Karpas-422 (cell line): Measurements from ENCODE around the gene MORN4. TPM values are rescaled to one million over a fixed set of nuclear protein-coding genes. Genes with fewer than 3 reads are reported as not detected.

Source experiments
- DNase-seq: peaks from one replicate; pipeline ENCODE4 v3.0.0-alpha.2; 2015
- H2AFZ ChIP-seq: fragments of 200-600 bp; sonication (generic); 2 replicates; pipeline ENCODE4 v1.6.1; 2014; ENCODE audit warnings: antibody characterized with exemption, low read length, mixed read lengths
- H3K27ac ChIP-seq: fragments of 200-600 bp; sonication (generic); 2 replicates; pipeline ENCODE4 v1.5.1; 2014; ENCODE audit warnings: mild to moderate bottlenecking, low read length, moderate library complexity
- H3K27me3 ChIP-seq: fragments of 200-600 bp; sonication (generic); 2 replicates; pipeline ENCODE4 v1.6.1; 2014; ENCODE audit warnings: low read length, mixed read lengths
- H3K36me3 ChIP-seq: fragments of 200-600 bp; sonication (generic); 2 replicates; pipeline ENCODE4 v1.6.1; 2014; ENCODE audit warnings: low read length, mixed read lengths; ENCODE audit not compliant: insufficient read depth
- H3K4me1 ChIP-seq: fragments of 200-600 bp; sonication (generic); 2 replicates; pipeline ENCODE4 v1.6.1; 2014; ENCODE audit warnings: mild to moderate bottlenecking, low read length, mixed read lengths
- H3K4me2 ChIP-seq: fragments of 200-600 bp; sonication (generic); 2 replicates; pipeline ENCODE4 v1.6.1; 2014; ENCODE audit warnings: low read length, low read depth, mild to moderate bottlenecking; ENCODE audit not compliant: poor library complexity, severe bottlenecking
- H3K4me3 ChIP-seq: fragments of 200-600 bp; sonication (generic); 2 replicates; pipeline ENCODE4 v1.5.1; 2014; ENCODE audit warnings: mild to moderate bottlenecking, antibody characterized with exemption, low read length, mixed read lengths
- H3K79me2 ChIP-seq: fragments of 200-600 bp; sonication (generic); 2 replicates; pipeline ENCODE4 v1.6.1; 2014; ENCODE audit warnings: mild to moderate bottlenecking, low read length, mixed read lengths
- H3K9ac ChIP-seq: fragments of 200-600 bp; sonication (generic); 2 replicates; pipeline ENCODE4 v1.6.0; 2014; ENCODE audit warnings: low read length
- H3K9me2 ChIP-seq: fragments of 200-600 bp; sonication (generic), shearing (Covaris generic); replicated peaks from 2 replicates; pipeline ENCODE4 v1.6.0; 2014; ENCODE audit warnings: mild to moderate bottlenecking, low read length, moderate library complexity; ENCODE audit not compliant: insufficient read depth
- H3K9me3 ChIP-seq: fragments of 300-700, 200-600 bp; sonication (generic); 2 replicates; pipeline ENCODE4 v1.6.1; 2014; ENCODE audit warnings: low read length, mixed read lengths
- H4K20me1 ChIP-seq: fragments of 200-600 bp; sonication (generic); 2 replicates; pipeline ENCODE4 v1.6.1; 2014; ENCODE audit warnings: mild to moderate bottlenecking, antibody characterized with exemption, low read length, low read depth; ENCODE audit not compliant: insufficient read depth
- total RNA-seq: library from RNA; depleted of rRNA; stranded (reverse); fragments of >200 nt; shearing (Covaris generic); gene quantifications from 2 replicates; pipeline ENCODE4 v1.2.3, GENCODE V29; 2014; ENCODE audit warnings: low replicate concordance; rRNA removed

MORN4 gene
- total RNA-seq: not detected in 2 replicates

GRCh38 chr10:97632949-97633884, at the start of gene MORN4:
Gene MORN4, minus strand, starts transcription at chr10:97633500. Its CDS starts 13,847 bp downstream, at chr10:97619653.
- no peak for DNase-seq
- H3K9ac ChIP-seq: no peak within 1 kb of the TSS
- no peaks in the 10 kb centered on the region for H3K36me3 ChIP-seq
- no peaks in the 10 kb centered on the region for H3K27me3 ChIP-seq
- H2AFZ ChIP-seq: no peak within 1 kb of the TSS
- no peak within 1 kb of the TSS for H3K27ac ChIP-seq
- H3K9me3 ChIP-seq: no peaks in the 10 kb centered on the region
- H3K9me2 ChIP-seq: no peaks in the 10 kb centered on the region
- no peak within 1 kb of the TSS for H3K4me2 ChIP-seq
- no peaks in the 10 kb centered on the region for H3K4me1 ChIP-seq
- no peaks in the 10 kb centered on the region for H3K79me2 ChIP-seq
- no peak within 1 kb of the TSS for H3K4me3 ChIP-seq
- H4K20me1 ChIP-seq: no peaks in the 10 kb centered on the region

GRCh38 chr10:97682042-97682441, 48.7 kb upstream of the MORN4 start:
- no peak for DNase-seq
- no peak overlapping the region for H3K4me3 ChIP-seq
- H3K4me1 ChIP-seq: peaks cover 7% of the 10 kb centered on the region
- no peak overlapping the region for H3K4me2 ChIP-seq
- H3K27ac ChIP-seq: no peak overlapping the region
- no peak overlapping the region for H3K9ac ChIP-seq
- H3K36me3 ChIP-seq: no peaks in the 10 kb centered on the region
- H2AFZ ChIP-seq: no peak overlapping the region
- H3K79me2 ChIP-seq: no peaks in the 10 kb centered on the region
- no peaks in the 10 kb centered on the region for H4K20me1 ChIP-seq
- H3K9me3 ChIP-seq: no peaks in the 10 kb centered on the region
- no peaks in the 10 kb centered on the region for H3K9me2 ChIP-seq
- no peaks in the 10 kb centered on the region for H3K27me3 ChIP-seq

GRCh38 chr10:97679594-97679993, 46.3 kb upstream of the MORN4 start:
- no peaks in the 10 kb centered on the region for H4K20me1 ChIP-seq
- no peak overlapping the region for H2AFZ ChIP-seq
- H3K36me3 ChIP-seq: no peaks in the 10 kb centered on the region
- H3K9me2 ChIP-seq: no peaks in the 10 kb centered on the region
- no peaks in the 10 kb centered on the region for H3K9me3 ChIP-seq
- no peak overlapping the region for H3K4me3 ChIP-seq
- H3K27me3 ChIP-seq: no peaks in the 10 kb centered on the region
- no peak for DNase-seq
- peaks cover 7% of the 10 kb centered on the region for H3K4me1 ChIP-seq
- no peak overlapping the region for H3K27ac ChIP-seq
- no peaks in the 10 kb centered on the region for H3K79me2 ChIP-seq
- no peak overlapping the region for H3K4me2 ChIP-seq
- no peak overlapping the region for H3K9ac ChIP-seq

DNA sequence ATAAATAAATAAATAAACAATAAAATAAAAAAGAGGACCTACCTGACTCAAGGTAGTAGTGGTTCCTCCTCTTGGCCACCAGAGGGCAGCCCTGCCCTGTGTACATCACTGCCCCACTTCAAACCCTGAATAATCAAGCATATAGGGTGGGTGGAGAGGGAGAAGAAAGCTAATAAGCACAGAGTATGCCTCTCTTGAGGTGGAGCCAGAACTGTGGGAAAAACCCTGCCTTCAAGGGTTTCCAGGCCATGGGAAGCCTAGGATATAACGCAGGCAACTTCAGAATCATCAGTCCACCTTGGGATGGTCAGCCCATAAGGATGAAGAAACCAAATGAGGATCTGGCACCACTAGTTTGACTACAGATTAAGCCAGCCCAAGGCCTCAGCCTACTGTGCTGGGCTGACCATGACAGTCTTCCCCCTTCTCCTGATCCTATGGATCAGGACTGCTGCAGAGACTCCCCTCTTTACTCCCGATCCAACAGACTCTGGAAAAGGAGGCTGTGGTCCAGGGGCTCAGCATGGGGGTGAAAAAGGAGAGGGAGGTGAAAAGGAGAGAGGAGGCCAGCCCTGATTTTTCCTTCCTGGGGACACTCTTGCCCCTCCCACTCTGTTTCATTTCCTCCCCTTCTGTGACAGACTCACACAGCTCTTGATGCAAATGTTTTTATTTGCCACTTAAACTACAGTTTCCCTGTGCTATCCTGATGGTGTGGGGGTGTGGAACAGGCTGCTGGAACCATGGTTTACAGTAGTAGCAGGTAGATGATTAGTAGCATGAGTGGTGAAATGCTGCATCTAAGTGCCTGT, 43.7 kb upstream of the MORN4 start:
- H3K4me2 ChIP-seq: no peak overlapping the region
- no peak overlapping the region for H3K9ac ChIP-seq

GRCh38 chr10:97675222-97675621, 41.9 kb upstream of the MORN4 start:
- H3K9me3 ChIP-seq: no peaks in the 10 kb centered on the region
- no peaks in the 10 kb centered on the region for H3K79me2 ChIP-seq
- H3K9ac ChIP-seq: no peak overlapping the region
- H3K4me3 ChIP-seq: no peak overlapping the region
- no peak for DNase-seq
- H3K27ac ChIP-seq: no peak overlapping the region
- no peaks in the 10 kb centered on the region for H3K36me3 ChIP-seq
- H2AFZ ChIP-seq: no peak overlapping the region
- no peaks in the 10 kb centered on the region for H3K27me3 ChIP-seq
- no peak overlapping the region for H3K4me2 ChIP-seq
- no peaks in the 10 kb centered on the region for H4K20me1 ChIP-seq
- peaks cover 7% of the 10 kb centered on the region for H3K4me1 ChIP-seq
- no peaks in the 10 kb centered on the region for H3K9me2 ChIP-seq

More for the DNA sequence above, 43.7 kb upstream of the MORN4 start:
- no peaks in the 10 kb centered on the region for H3K9me2 ChIP-seq
- H3K36me3 ChIP-seq: no peaks in the 10 kb centered on the region
- no peaks in the 10 kb centered on the region for H4K20me1 ChIP-seq
- H3K79me2 ChIP-seq: no peaks in the 10 kb centered on the region
- peaks cover 7% of the 10 kb centered on the region for H3K4me1 ChIP-seq
- no peak overlapping the region for H3K4me3 ChIP-seq
- no peaks in the 10 kb centered on the region for H3K9me3 ChIP-seq
- no peak overlapping the region for H3K27ac ChIP-seq
- no peak overlapping the region for H2AFZ ChIP-seq
- DNase-seq: peak; percentile 64
- H3K27me3 ChIP-seq: no peaks in the 10 kb centered on the region

GRCh38 chr10:97673736-97674525, 40.6 kb upstream of the MORN4 start:
- no peak for DNase-seq

DNA sequence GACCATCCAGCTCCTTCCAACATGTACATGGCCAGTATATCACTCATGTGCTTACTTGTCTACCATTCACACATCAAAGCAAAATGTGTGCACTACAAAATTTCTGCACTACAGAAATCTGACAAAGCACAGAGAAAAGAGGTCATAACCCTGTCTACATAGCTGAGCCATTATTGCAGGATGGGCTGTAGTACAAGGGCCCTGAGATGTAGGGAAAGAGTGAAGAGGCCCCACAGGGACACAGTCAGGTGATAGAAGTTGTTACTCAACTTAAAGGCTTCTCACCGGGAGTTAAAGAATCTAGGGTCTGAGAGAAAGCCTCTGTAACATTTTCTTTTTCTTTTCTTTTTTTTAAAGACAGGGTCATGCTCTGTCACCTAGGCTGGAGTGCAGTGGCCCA, 36.3 kb upstream of the MORN4 start:
- H3K27me3 ChIP-seq: no peaks in the 10 kb centered on the region
- no peak overlapping the region for H3K4me3 ChIP-seq
- no peaks in the 10 kb centered on the region for H3K9me3 ChIP-seq
- H4K20me1 ChIP-seq: no peaks in the 10 kb centered on the region
- DNase-seq: no peak
- no peaks in the 10 kb centered on the region for H3K79me2 ChIP-seq
- no peaks in the 10 kb centered on the region for H3K36me3 ChIP-seq
- no peaks in the 10 kb centered on the region for H3K9me2 ChIP-seq
- no peak overlapping the region for H3K27ac ChIP-seq
- H3K4me2 ChIP-seq: no peak overlapping the region
- no peaks in the 10 kb centered on the region for H3K4me1 ChIP-seq
- no peak overlapping the region for H3K9ac ChIP-seq
- H2AFZ ChIP-seq: no peak overlapping the region

More at GRCh38 chr10:97673736-97674525, 40.6 kb upstream of the MORN4 start:
- no peaks in the 10 kb centered on the region for H3K79me2 ChIP-seq
- H3K4me2 ChIP-seq: no peak overlapping the region
- no peak overlapping the region for H3K9ac ChIP-seq
- H3K36me3 ChIP-seq: no peaks in the 10 kb centered on the region
- no peaks in the 10 kb centered on the region for H3K9me3 ChIP-seq
- peaks cover 7% of the 10 kb centered on the region for H3K4me1 ChIP-seq
- H3K27ac ChIP-seq: no peak overlapping the region
- H4K20me1 ChIP-seq: no peaks in the 10 kb centered on the region
- no peaks in the 10 kb centered on the region for H3K9me2 ChIP-seq
- H3K27me3 ChIP-seq: no peaks in the 10 kb centered on the region
- no peak overlapping the region for H3K4me3 ChIP-seq
- no peak overlapping the region for H2AFZ ChIP-seq
